ENCODE data around the gene ST6GALNAC2. TPM values are rescaled to one million over a fixed set of nuclear protein-coding genes. Genes with fewer than 3 reads are reported as not detected.
"Not testable (repeated sequence)": the region's sequence is repeated elsewhere in the genome, so short reads cannot be mapped to it uniquely, and the experiment has no call there.

ST6GALNAC2 gene
- total RNA-seq, 2 experiments from 2014 or later: not detected

DNA sequence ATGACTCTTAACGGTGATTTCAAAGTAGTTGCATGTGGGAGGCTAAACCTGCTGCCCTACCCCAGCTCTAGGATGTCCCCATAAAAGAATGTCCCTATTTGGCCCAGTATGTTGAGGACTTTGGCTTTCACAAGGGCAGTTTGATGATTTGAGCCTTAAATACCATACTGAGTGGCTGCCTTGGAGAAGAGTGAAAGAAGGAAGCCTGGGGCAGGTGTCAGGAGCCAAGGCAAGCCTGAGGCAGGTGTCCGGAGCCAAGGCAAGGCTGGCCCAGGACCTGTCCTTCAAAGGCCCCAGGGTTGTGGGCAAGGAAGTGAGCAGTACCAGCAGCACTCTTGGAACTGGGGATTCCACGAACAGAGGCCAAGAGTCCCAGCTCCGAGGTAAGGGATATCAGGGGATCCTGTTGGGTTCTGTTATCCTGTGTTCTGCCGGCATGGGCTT lies 18.6 kb downstream of the ST6GALNAC2 start:
- CTCF ChIA-PET: interaction anchor here (0.9 to 1.7 kb wide), 7 partner anchors 9 to 147 kb away, joined by 3 to 7 read pairs (median 4); no protein-coding TSS in a partner anchor
- Mint-ChIP-seq H3K4me3 (no peak overlapping the region), H3K4me1 (ENCODE audit: low read depth) (peaks cover 28% of the 10 kb centered on the region), H3K27ac (no peak overlapping the region), H3K36me3 (ENCODE audit: low read depth) (peaks cover 30% of the 10 kb centered on the region), H3K9me3 (no peaks in the 10 kb centered on the region), H3K27me3 (ENCODE audit: low read depth) (no peaks in the 10 kb centered on the region)
- no peak for DNase-seq
- intact Hi-C loops (cut with micrococcal nuclease): no loop called here

DNA sequence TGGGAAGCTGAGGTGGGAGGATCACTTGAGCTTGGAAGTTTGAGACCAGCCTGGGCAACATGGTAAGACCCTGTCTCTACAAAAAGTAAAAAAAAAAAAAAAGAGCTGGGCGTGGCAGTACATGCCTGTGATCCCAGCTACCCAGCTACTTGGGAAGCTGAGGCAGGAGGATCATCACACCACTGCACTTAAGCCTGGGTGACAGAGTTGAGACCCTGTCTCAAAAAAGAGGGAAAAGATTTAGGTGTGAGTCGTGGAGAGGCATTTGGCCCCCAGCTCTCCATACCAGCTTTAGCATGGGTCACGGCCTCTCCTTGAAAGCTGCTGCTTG lies 19.1 kb downstream of the ST6GALNAC2 start:
- H3K27ac Mint-ChIP-seq: no peak overlapping the region
- no peaks in the 10 kb centered on the region for H3K9me3 Mint-ChIP-seq
- H3K27me3 Mint-ChIP-seq (ENCODE audit: low read depth): no peaks in the 10 kb centered on the region
- peaks cover 34% of the 10 kb centered on the region for H3K36me3 Mint-ChIP-seq (ENCODE audit: low read depth)
- no peak overlapping the region for H3K4me3 Mint-ChIP-seq
- intact Hi-C loops (cut with micrococcal nuclease): no loop called here
- H3K4me1 Mint-ChIP-seq (ENCODE audit: low read depth): peaks cover 33% of the 10 kb centered on the region
- DNase-seq: no peak
- CTCF ChIA-PET: interaction anchor here (0.7 to 1.7 kb wide), 8 partner anchors 8 to 150 kb away, joined by 3 to 7 read pairs (median 4); no protein-coding TSS in a partner anchor

GRCh38 chr17:76565728-76566612 lies 19.7 kb downstream of the ST6GALNAC2 start:
- H3K27ac Mint-ChIP-seq: peak overlapping the region; percentile 11
- no peaks in the 10 kb centered on the region for H3K9me3 Mint-ChIP-seq
- H3K4me1 Mint-ChIP-seq (ENCODE audit: low read depth): peaks cover 39% of the 10 kb centered on the region
- CTCF ChIA-PET: interaction anchor here (0.7 to 1.7 kb wide), 7 partner anchors 8 to 150 kb away, joined by 3 to 7 read pairs (median 4); no protein-coding TSS in a partner anchor
- H3K4me3 Mint-ChIP-seq: no peak overlapping the region
- intact Hi-C loops (cut with micrococcal nuclease): no loop called here
- H3K36me3 Mint-ChIP-seq (ENCODE audit: low read depth): peaks cover 39% of the 10 kb centered on the region
- DNase-seq: no peak
- H3K27me3 Mint-ChIP-seq (ENCODE audit: low read depth): no peaks in the 10 kb centered on the region

DNA sequence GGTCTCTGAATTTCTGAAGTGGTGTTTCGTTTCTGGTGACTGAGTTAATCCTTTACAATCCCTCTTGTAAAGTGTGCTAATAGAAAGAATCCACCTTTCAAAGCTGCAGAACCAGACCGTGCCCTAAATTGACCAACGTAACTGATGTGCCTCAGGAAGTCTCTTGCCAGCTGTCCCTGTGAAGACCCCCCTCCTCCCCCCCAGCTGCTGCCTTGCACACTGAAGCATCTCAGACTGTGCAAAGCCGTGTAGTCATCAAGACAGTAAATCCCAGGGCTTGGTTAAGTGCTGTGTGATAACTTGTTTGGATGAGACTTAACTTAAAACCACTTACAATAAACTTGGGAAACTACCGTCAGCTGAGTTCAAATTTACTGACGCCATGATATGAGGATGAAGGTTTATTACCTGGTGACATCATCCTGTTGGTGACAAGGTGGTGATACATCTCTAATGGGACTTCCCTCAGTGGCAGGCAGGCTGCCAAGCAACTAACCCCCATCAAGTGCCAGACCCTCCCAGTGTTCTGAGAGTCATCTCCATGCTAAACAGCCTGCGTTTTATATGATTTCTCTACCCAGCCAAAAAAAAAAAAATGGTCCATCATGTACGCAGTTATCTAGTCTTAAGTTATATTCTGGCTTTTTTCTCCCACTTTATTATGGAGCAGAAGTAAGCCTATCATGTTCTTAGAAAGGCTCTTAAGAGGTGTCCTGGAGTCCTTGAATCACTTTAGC lies 20.5 kb downstream of the ST6GALNAC2 start:
- intact Hi-C loops (cut with micrococcal nuclease); H3K9me3 Mint-ChIP-seq; H3K4me3 Mint-ChIP-seq; H3K27me3 Mint-ChIP-seq (ENCODE audit: low read depth); CTCF ChIA-PET: not testable (repeated sequence)
- Mint-ChIP-seq H3K27ac (peak overlapping the region; percentile 11), H3K4me1 (ENCODE audit: low read depth) (peaks cover 47% of the 10 kb centered on the region), H3K36me3 (ENCODE audit: low read depth) (peaks cover 46% of the 10 kb centered on the region)
- DNase-seq: peak; percentile 43

GRCh38 chr17:76563359-76563758 lies 22.3 kb downstream of the ST6GALNAC2 start:
- H3K4me1 Mint-ChIP-seq (ENCODE audit: low read depth): peaks cover 62% of the 10 kb centered on the region
- H3K4me3 Mint-ChIP-seq: not testable (repeated sequence)
- peak overlapping the region; percentile 50 for H3K27ac Mint-ChIP-seq

GRCh38 chr17:76562734-76563148 lies 22.9 kb downstream of the ST6GALNAC2 start:
- intact Hi-C loops (cut with micrococcal nuclease): no loop called here
- Mint-ChIP-seq H3K4me3 (no peak overlapping the region), H3K9me3 (no peaks in the 10 kb centered on the region), H3K36me3 (ENCODE audit: low read depth) (peaks cover 68% of the 10 kb centered on the region), H3K27me3 (ENCODE audit: low read depth) (no peaks in the 10 kb centered on the region), H3K27ac (peak overlapping the region; percentile 69), H3K4me1 (ENCODE audit: low read depth) (peaks cover 62% of the 10 kb centered on the region)
- CTCF ChIA-PET: no interaction called here
- DNase-seq: peak; percentile 27

More at GRCh38 chr17:76563359-76563758, 22.3 kb downstream of the ST6GALNAC2 start:
- H3K9me3 Mint-ChIP-seq; H3K27me3 Mint-ChIP-seq (ENCODE audit: low read depth); DNase-seq; intact Hi-C loops (cut with micrococcal nuclease); CTCF ChIA-PET: not testable (repeated sequence)
- H3K36me3 Mint-ChIP-seq (ENCODE audit: low read depth): peaks cover 62% of the 10 kb centered on the region

- intact Hi-C loops (cut with micrococcal nuclease): no loop called here
- CTCF ChIA-PET: interaction anchor here (1.2 kb wide), 1 partner anchor 62 kb away, joined by 4 read pairs; no protein-coding TSS in a partner anchor
These were observed 23.8 kb downstream of the ST6GALNAC2 start for GRCh38 chr17:76561799-76562268.

DNA sequence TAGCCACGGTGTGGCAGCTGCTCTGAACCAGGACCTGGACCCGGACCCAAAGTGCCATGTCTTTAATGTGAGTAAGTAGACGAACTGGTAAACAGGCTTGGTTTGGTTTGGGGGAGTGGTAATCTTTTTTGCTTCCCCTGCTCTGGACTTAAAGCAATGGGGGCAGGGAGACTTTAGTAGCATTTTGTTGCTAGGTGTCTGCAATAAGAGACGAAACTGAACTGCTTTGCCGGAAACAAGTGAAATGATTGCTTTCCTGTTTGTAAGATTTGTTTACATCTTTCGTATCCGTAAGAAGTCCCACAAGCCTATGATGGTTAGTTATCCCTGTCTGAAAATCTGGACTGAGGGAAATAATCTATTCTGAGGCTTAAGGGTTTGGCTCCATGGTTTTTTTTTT lies 24.3 kb downstream of the ST6GALNAC2 start:
- Mint-ChIP-seq H3K9me3 (no peaks in the 10 kb centered on the region), H3K27me3 (ENCODE audit: low read depth) (no peaks in the 10 kb centered on the region), H3K36me3 (ENCODE audit: low read depth) (peaks cover 67% of the 10 kb centered on the region), H3K27ac (peak overlapping the region; percentile 61), H3K4me3 (peak overlapping the region; percentile 6), H3K4me1 (ENCODE audit: low read depth) (peaks cover 70% of the 10 kb centered on the region)
- CTCF ChIA-PET: interaction anchor here (1.2 kb wide), 1 partner anchor 63 kb away, joined by 4 read pairs; no protein-coding TSS in a partner anchor
- DNase-seq: no peak
- intact Hi-C loops (cut with micrococcal nuclease): no loop called here

More at GRCh38 chr17:76561799-76562268, 23.8 kb downstream of the ST6GALNAC2 start:
- H3K4me3 Mint-ChIP-seq: peak overlapping the region; percentile 6
- no peaks in the 10 kb centered on the region for H3K9me3 Mint-ChIP-seq
- no peaks in the 10 kb centered on the region for H3K27me3 Mint-ChIP-seq (ENCODE audit: low read depth)
- H3K4me1 Mint-ChIP-seq (ENCODE audit: low read depth): peaks cover 67% of the 10 kb centered on the region
- peaks cover 68% of the 10 kb centered on the region for H3K36me3 Mint-ChIP-seq (ENCODE audit: low read depth)
- DNase-seq: no peak
- H3K27ac Mint-ChIP-seq: peak overlapping the region; percentile 61

DNA sequence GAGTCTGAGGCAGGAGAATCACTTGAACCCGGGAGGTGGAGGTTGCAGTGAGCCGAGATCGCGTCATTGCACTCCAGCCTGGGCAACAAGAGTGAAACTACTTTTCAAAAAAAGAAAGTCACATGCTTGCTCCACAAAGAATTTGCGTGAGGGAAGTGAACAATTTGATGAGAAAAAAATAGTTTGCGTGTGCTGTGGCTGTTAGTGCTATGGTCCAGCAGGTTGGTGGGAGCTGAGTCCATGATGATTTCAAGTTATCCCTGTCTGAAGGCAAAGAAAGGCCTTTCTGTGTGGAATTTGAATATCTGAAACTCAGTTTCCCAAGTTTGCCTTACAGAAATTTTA lies 24.8 kb downstream of the ST6GALNAC2 start:
- H3K4me3 Mint-ChIP-seq: peak overlapping the region; percentile 36
- CTCF ChIA-PET: interaction anchor here (1.2 to 1.9 kb wide), 3 partner anchors 63 to 154 kb away, joined by 4 to 6 read pairs (median 4); no protein-coding TSS in a partner anchor
- peak overlapping the region; percentile 61 for H3K27ac Mint-ChIP-seq
- no peak for DNase-seq
- H3K27me3 Mint-ChIP-seq (ENCODE audit: low read depth): no peaks in the 10 kb centered on the region
- peaks cover 63% of the 10 kb centered on the region for H3K36me3 Mint-ChIP-seq (ENCODE audit: low read depth)
- intact Hi-C loops (cut with micrococcal nuclease): no loop called here
- peaks cover 66% of the 10 kb centered on the region for H3K4me1 Mint-ChIP-seq (ENCODE audit: low read depth)
- no peaks in the 10 kb centered on the region for H3K9me3 Mint-ChIP-seq

GRCh38 chr17:76560036-76560876 lies 25.4 kb downstream of the ST6GALNAC2 start:
- H3K27ac Mint-ChIP-seq: peak overlapping the region; percentile 66
- intact Hi-C loops (cut with micrococcal nuclease): no loop called here
- peaks cover 67% of the 10 kb centered on the region for H3K4me1 Mint-ChIP-seq (ENCODE audit: low read depth)
- no peaks in the 10 kb centered on the region for H3K9me3 Mint-ChIP-seq
- no peaks in the 10 kb centered on the region for H3K27me3 Mint-ChIP-seq (ENCODE audit: low read depth)
- no peak for DNase-seq
- peak overlapping the region; percentile 57 for H3K4me3 Mint-ChIP-seq
- peaks cover 57% of the 10 kb centered on the region for H3K36me3 Mint-ChIP-seq (ENCODE audit: low read depth)
- CTCF ChIA-PET: interaction anchor here (0.6 to 1.9 kb wide), 4 partner anchors 14 to 165 kb away, joined by 4 to 6 read pairs (median 4); no protein-coding TSS in a partner anchor

DNA sequence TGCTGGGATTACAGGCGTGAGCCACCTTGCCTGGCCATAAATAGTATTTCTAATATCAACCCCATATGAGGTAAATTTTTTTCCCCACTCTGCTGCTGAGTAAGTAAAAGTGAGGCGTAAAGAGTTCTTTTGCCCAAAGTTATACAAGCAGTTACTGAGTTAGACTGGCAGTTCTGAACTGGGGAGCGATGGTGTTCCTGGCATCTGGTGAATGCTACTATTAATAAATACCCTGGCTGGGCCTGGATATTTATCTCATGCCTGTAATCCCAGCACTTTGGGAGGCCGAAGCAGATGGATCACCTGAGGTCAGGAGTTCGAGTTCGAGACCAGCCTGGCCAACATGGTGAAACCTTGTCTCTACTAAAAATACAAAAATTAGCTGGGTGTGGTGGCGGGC lies 26.2 kb downstream of the ST6GALNAC2 start:
- H3K4me1 Mint-ChIP-seq (ENCODE audit: low read depth): peaks cover 63% of the 10 kb centered on the region
- not testable (repeated sequence) for H3K27me3 Mint-ChIP-seq (ENCODE audit: low read depth); DNase-seq; H3K9me3 Mint-ChIP-seq
- peak overlapping the region; percentile 96 for H3K27ac Mint-ChIP-seq
- intact Hi-C loops (cut with micrococcal nuclease): loop anchor here (5.0 kb wide), 2 partner anchors 107 to 168 kb away; partner anchors contain the start of genes JMJD6, METTL23 and UBE2O
- CTCF ChIA-PET: interaction anchor here (1.0 to 1.9 kb wide), 3 partner anchors 13 to 155 kb away, joined by 4 to 6 read pairs (median 5); no protein-coding TSS in a partner anchor
- peak overlapping the region; percentile 96 for H3K4me3 Mint-ChIP-seq
- H3K36me3 Mint-ChIP-seq (ENCODE audit: low read depth): peaks cover 52% of the 10 kb centered on the region

All from activated naive CD4-positive, alpha-beta T cell treated with anti-CD3 and anti-CD28 coated beads for 36 hours (primary cell).